GM19324 (cell line): ENCODE measurements around the gene KRT5.

Experiments used
- ATAC-seq: cut with Tn5 transposase; IDR thresholded peaks from one replicate; pipeline ENCODE4 v1.9.1; 2021; ENCODE audit warnings: mild to moderate bottlenecking, moderate library complexity; ENCODE audit not compliant: unreplicated experiment, low FRiP score

The KRT5 gene

DNA sequence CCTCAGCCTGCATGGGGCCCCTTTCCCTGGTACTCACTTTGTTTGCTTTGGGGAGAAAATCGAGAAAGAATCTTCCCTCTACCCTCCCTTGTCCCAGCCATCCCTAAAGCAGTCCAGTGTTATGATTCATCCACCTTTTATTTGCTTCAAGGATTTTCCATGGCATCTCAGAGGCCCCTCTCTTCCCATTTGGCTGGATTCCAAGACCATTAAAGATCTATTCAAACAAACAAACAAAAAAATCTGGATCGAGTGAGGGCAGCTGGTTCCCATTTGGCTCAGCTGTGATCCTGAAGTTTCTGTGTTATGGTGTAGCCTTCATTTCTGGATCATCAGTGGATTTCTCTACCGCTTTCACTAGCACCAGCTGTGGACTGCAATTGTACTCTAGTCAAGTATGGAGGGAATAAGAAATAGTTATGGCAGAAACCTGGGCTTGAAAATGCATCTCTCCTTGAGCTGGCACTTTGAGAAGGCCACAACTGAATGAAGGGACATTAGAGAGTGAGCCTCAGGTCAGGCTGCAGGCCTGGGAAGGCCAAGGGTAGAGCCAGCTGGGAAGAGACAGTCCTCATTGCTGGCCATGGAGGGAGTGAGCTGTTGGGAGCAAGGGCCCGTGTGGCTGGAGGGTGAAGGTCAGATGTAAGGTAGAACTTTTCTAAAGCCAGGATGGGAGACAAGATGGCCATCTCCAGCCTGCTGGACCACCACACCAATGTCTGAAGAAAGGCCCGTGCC lies 19.1 kb upstream of the KRT5 start:
- ATAC-seq, result no peak

DNA sequence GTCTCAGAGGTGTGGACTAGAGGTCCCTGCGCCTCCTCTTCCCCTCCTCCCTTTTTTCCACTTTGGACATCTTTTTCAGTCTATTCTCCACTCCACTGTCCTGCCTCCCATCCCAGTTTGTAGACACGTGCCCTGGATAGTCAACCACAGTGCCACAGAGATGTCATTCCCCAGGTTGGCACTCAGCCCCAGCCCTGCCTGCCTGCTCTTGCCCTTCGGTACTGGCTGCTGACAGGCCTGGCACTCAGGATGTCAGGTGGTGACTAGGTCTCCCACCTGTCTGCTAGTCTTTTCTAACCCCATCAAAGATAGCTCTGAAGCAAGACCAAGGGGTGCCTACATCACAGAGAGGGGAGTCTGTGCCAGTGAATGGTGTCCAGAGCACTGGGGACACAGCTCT lies 16.9 kb upstream of the KRT5 start:
- no peak for ATAC-seq

DNA sequence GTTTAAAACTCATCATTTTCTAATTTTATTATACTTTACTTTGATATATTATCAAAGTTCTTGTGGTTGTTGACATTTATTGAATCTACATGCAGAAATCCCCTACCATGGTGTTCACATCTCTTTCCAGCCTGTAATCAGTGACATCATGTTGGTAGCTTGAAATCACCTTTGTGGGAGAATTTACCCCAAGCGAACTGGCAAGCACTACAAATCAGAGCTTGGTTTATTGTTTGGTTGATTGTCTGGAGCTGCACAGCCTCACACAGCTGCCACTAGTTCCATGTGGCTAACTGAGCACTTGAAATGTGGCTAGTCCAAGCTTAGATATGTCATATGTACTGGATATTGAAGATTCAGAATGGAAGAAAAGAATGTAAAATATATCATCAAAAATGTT lies 15.4 kb upstream of the KRT5 start:
- ATAC-seq, result no peak

DNA sequence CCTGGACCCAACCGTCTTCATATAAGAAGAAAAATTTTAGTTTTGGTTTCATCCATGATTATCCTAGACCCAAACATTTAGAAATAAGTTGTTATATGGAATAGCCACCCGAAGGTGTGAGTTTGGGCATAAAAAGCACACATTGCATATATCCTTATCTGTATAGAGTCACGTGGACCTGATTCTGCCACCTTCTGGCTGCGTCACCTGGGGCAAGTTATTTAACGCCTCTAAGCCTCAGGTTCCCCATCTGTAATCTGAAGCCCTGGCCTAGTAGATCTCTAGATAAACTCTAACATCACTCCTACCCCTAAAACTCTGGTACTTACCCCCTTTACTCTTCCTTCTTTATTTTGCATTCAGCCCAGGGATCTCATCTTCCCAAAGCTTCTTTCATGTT lies 14.3 kb upstream of the KRT5 start:
- no peak for ATAC-seq

DNA sequence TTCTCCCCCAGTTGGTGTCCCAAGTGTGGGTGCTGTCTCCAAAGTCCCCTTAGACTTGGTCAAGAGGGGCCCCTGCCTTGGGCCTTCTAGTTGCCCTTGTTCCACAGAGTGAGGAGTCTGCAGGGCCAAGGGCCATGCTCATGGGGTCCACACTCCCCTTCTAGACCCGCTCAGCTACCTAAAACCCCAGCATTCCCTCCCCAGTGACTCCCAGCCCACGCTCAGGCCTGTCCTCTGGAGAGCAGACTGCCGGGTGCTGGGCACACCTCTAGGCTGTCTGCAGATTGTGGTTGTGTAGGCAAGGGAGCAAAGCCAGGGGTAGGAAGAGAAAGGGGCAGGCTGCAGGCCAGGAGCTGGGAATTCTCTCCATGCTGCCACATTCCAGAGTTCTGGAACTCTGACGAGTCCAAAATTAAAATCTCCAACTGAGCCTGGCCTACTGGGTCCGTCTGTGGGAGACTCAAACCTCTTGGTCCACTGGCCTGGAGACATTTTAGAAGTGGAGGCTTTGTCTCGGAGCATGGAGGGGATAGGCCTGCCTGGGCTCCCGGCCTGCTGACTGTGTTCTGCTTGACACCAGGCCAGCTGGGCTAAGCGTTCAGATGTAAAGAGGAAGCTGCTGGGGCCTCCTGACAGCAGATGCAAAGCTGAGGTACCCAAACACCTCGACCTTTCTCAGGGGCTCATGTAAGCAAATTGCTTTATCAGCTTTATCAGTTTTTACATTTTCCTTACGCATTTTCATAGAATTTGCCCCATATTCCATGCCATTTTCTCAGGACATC lies 13.7 kb upstream of the KRT5 start:
- no peak for ATAC-seq

DNA sequence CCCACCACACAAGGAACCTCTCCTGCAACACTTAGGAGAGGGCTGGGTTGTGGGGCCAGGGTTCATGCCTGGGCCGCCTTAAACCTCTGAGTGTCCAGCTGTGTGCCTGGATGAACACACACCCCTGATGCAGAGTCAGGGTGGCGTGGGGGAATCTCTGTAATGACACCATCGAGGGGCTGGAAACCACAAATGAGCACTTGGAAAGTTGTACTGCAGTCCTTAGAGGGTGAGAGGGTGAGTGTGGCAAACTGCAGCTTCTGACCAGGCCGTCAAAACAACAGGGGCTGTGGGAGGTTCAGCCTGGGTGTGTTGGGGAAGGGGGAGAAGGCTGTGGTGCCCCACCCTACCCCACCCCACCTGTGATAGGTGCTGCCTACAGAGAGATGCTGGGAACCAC lies 12.4 kb upstream of the KRT5 start:
- ATAC-seq, result no peak

DNA sequence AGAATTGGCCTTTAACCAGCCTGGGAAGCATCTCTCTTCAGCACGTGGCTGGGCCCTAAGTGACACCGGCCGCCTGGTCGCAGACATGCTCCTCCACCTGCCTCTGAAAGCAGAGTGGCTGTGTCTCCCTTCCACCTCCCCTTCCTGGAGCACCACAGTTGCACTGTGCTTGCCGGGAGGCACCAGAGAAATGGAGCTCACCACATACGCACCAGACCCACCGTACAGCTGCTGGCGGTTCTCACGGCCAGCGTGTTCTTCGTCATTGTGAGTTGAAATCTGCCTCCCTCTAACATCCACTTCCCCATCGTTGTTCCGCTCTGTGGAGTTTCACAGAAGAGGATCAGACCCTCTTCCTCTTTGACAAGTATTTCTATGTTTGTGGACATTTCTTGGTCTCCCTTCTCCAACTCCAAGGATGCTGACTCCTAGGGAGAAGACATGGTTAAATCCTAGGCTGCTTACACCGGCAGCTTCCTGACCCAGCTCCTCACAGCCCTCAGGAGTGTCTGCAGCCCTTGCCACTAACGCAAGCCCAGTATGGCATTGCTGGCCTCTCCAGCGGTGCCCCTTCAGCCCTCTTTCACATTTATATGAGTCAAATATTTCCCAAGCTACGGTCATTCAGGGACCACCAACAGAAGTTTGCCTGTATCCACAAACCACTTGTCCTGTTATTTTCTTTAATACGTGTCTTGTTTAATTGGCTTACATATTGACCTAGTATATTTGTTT lies 11.5 kb upstream of the KRT5 start:
- ATAC-seq, result no peak

DNA sequence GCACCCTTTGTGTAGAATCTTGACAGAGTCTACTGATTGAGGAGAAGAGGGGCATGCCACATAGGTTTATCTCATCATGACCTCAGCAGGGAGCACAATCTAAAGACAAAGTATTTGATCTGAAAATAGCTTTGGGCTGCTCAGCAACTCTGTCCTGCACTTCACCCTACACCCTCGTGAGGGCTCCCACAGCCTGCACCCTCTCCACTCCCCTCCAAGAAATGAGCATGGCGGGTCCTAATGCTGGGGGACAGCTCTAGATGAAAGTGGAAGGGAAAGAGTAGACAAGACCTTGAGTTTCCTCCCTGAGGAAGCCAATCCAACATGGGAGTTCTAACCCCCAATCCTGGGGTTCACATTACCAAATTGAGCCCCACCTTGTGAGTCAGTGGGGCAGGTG lies 10.7 kb upstream of the KRT5 start:
- ATAC-seq, result no peak

DNA sequence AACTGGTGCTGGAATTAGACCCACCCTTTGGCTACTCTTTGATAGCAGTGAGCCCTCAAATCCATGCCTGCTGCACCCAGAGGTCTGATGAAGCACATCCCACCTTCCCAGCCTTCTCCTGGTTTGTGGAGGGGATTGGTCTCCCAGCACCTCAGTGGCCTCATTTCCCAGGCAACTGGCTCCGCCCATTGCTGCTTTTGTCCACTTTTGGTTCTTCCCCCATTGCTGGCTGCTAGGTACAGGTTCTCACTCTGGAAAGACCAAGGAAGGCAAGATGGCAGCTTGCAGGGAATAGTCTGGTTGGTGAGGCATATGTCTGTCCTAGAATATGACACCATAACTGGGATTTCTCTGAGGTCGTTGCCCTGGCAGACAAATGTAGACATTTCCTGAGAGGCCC lies 10.2 kb upstream of the KRT5 start:
- ATAC-seq, result no peak

DNA sequence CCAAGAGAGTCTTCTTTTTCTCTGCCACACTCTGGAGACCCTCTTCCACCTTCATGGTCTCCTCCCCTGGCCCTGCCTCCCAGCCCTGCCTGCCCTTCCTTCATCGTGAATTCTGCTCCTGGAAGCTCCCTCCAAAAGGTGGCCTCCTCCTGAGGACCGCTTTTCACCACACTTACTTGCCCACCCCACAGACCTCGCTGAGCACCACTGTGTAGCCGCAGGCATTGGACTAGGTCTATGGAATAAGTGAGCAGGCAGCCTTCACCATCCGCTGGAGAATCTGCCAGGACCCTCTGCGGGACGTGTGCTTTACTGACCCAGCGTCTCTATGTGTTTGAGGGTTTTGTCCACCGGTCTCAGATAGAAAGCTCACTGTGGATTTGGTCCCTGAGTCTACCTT lies 9.7 kb upstream of the KRT5 start:
- ATAC-seq, result no peak

DNA sequence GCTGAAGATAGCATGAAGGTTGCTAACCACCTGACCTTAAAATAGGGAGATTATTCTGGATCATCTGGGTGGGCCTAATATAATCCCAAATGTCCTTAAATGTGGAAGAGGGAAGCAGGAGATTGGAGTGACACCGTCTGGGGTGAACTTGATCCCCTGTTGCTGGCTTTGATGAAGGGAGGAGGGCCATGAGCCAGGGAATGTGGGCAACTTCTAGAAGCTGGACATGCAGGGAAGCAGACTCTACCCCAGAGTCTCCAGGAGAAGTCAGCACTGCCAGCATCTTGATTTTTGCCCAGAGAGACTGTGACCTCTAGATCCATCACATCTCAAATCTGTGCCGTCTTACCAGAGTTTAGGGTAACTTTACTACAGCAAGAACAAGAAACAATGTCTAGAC lies 9.2 kb upstream of the KRT5 start:
- no peak for ATAC-seq

DNA sequence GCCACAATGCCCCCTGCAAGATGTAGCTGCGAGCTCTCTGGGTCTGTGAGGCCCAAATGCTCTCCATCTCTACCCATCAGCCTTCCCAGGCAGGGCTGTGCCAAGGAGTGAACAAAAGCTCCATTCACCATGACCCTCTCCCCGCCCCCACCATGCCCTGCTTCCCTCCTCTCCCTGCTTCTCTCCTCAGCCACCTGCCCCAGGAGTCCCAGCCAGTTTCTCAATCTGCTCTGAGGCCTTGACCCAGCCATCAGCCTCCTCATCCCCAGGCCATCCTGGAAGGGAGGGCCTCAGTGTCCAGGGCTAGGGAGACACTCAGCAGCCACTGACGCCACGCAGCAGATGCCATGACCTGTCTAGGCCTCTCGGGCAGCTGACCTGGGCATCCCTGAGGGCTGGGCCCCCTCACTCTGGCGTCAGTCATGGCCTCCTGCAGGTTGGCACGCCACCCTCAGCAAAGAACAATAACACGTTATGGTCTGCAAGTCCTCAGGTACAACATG lies 8.5 kb upstream of the KRT5 start:
- ATAC-seq, result no peak

DNA sequence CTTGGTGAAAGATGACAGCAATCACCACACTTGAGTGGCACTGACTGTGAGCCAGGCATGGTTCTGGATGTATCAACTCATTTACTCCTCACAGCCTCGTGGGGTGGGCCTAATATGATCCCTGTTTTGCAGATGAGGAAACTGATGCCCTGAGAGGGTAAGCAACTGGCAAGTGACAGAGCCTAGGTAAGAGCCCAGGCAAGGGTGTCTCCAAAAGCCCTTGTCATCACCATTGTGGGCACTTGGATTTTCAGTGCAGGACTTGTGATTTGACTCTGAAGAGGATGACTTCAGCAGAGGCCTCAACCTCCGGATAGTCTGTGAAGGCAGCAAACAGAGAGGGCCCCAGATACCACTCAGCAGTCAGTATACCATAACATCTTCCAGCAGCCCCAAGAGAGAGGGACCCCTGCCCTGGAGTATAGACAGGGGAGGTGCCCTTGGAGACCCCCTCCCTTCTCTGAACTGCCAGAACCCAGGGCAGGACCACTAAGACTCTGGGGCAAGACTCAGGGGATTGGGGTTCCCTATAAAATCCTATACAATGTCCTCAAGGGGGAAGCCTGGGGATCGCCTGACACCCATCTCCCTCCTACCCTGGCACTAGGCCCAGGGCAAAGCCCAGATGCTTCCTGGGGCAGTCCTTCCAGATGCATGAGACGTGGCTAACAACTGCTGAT lies 7.1 kb upstream of the KRT5 start:
- no peak for ATAC-seq

DNA sequence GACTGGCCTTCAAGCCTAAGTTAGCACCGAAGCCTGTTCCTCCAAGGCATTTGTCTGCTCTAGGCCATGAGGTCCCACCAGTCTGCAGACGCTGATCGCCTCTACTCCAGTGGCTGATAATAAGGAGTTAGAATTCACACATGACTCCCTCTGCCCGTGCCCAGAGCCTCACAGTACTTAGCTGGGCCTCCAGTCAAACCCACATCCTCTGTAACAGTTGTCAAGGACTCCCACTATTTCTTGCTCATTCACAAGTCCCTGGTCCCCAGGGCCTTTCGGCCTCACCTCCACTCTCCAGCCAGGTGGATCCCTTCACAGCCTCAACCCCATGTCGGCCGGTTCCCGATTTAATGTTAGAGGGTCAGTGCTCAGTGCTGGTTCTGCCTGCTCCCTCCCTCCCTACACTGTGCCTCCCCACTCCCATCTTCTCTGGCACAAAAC lies 6.3 kb upstream of the KRT5 start:
- no peak for ATAC-seq

DNA sequence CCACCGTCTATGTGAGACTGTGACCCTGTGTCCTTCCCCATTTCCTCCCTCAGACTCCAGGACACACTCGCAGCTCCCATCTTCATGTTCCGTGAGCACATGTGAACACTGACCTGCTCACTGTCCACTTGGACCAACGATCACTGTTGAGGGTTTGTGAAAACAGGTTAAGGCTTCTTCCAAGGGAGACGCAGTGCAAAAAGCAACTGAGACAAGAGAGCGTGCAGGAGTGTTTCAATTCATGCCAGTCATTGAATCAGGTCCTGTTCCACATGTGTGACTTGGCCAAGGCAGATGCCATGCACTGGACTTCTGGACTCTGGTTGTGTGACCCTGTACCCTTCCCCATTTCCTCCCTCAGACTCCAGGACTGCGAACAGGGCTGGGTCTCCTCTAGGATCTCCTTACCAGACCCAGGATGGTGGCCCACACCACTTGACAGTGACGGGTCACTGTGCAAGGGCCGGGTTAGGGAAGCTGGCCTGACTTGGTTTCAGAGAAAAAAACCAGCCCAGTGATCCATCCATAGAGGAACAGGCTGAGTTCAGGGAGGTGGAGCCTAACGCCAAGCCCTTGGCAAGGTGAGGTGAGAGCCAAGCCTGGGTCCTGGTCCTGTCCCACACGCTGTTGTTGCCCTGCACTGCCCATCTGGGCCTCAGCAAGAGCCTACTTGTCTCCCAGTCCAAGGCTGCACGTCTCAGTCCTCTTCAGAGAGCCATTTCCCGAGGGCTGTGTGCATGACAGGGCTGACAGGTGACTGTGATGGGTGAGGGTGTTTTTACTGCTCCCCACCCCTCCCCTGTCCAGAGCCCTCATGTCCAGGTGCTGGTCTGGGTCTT lies 5.7 kb upstream of the KRT5 start:
- no peak for ATAC-seq

DNA sequence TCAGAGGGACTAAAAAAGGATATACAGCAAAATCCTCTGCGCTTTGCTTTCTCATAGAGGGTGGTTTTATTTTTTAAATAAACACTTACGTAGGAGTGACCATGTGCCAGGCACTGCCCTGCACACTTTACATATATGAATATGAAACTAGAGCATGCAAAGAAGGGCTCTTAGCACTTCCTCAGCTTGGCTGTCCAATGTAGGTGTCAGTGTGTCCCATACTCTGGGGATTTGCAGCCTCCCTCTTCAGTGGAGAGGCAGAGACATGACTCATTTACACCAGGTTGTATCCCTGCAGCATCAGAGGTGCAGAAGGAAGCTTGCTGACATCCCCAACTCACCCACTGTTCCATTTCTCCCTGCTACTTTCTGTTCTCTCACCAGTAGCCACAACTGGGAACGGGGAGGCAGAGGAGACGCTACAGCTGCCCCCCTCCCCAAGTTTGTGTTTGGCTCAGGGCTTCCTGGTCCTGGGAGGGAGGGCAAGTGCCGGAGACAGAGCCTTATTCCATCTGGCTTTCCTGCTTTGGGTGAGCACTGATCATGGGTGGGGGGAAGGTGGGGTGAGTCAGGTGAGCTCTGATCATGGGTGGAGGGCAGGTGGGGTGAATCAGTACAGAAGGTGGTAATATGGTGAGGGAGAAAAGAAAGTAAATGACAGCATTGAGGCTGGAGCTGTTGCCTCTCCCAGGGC lies 4.9 kb upstream of the KRT5 start:
- no peak for ATAC-seq

DNA sequence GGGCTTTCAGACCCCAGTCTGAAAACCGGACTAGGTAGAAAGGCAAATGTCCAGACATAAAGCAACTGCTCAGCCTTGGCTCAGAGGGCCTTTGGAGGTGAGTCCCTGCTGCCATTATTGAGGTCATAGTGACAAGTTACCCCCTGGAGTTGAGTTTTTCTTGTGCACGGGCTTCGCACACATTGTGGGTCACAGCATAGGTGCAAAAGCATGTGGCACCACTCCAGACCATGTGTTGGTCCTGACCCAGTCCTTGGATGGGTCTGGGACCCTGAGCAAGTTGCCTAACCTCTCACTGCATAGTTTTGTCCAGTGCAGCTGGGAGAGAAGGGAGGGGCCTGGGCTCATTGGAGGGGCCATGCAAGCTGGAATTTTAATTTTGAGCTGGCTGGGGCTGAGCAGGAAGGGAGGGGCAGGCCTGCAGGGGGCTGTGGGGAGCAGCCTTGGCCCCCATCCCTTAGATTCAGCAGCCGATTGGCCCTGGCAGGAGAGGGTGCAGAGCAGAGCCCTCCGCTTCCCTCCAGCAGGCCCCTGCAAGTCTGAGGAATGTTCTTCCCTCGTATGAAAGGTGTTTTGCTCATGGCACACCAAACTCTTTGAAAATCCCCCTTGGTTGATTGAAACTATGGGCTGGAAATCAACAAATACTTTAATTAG lies 4.2 kb upstream of the KRT5 start:
- no peak for ATAC-seq

DNA sequence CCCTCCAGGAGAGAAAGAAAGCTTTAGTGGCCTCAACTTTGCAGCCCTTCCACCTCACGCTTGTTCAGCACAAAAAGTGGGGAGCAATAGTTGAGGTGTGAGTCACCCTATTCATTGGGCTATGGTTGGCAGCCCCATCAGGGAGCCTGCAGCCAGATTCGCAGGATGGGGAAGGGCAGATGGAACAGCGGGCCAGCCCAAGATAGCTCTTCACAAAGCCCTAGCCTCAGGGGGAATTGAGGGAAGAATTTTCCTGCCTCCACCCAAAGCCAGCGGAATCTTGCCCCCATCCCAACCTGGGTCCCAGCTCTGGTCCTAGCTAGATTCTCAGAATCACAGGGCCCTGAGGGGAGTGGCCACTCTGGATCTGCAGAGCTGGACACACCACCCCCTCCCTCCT lies 3.6 kb upstream of the KRT5 start:
- no peak for ATAC-seq
